MM.1S (cell line): ENCODE measurements around the gene TAF6.

Source experiments
- DNase-seq: peaks from one replicate; pipeline ENCODE4 v3.0.0-alpha.2; 2015
- H2AFZ ChIP-seq: fragments of 300-600 bp; sonication (generic); 2 replicates; pipeline ENCODE4 v1.6.0; 2016; ENCODE audit warnings: antibody characterized with exemption, low read length
- H3F3A ChIP-seq: fragments of 300-600 bp; sonication (generic); 2 replicates; pipeline ENCODE4 v1.6.1; 2016; ENCODE audit warnings: mild to moderate bottlenecking, antibody characterized with exemption, low read length, moderate library complexity, mixed read lengths; ENCODE audit not compliant: insufficient read depth
- H3K27ac ChIP-seq: fragments of 300-600 bp; sonication (generic); 2 replicates; pipeline ENCODE4 v1.5.1; 2016; ENCODE audit warnings: mild to moderate bottlenecking, low read length
- H3K27me3 ChIP-seq: fragments of 300-600 bp; sonication (generic); replicated peaks from 2 replicates; pipeline ENCODE4 v1.6.0; 2016; ENCODE audit warnings: low read length; ENCODE audit not compliant: insufficient read depth
- H3K36me3 ChIP-seq: fragments of 300-600 bp; sonication (generic); replicated peaks from 2 replicates; pipeline ENCODE4 v1.6.1; 2016; ENCODE audit warnings: mild to moderate bottlenecking, low read length, mixed read lengths; ENCODE audit not compliant: insufficient read depth
- H3K4me1 ChIP-seq: fragments of 300-600 bp; sonication (generic); 2 replicates; pipeline ENCODE4 v1.6.1; 2016; ENCODE audit warnings: low read length, mixed read lengths
- H3K4me2 ChIP-seq: fragments of 300-600 bp; sonication (generic); 2 replicates; pipeline ENCODE4 v1.6.0; 2016; ENCODE audit warnings: low read depth, low read length
- H3K4me3 ChIP-seq: fragments of 300-600 bp; sonication (generic); 2 replicates; pipeline ENCODE4 v1.5.1; 2016; ENCODE audit warnings: low read length, mixed read lengths
- H3K79me2 ChIP-seq: fragments of 300-600 bp; sonication (generic); 2 replicates; pipeline ENCODE4 v1.6.1; 2016; ENCODE audit warnings: mixed run types, low read length, mixed read lengths
- H3K9ac ChIP-seq: fragments of 300-600 bp; sonication (generic); 2 replicates; pipeline ENCODE4 v1.6.1; 2016; ENCODE audit warnings: low read length, mixed read lengths
- H3K9me2 ChIP-seq: fragments of 300-600 bp; sonication (generic); replicated peaks from 2 replicates; pipeline ENCODE4 v1.6.1; 2016; ENCODE audit warnings: mild to moderate bottlenecking, low read length, mixed read lengths; ENCODE audit not compliant: insufficient read depth
- H3K9me3 ChIP-seq: fragments of 300-600 bp; sonication (generic); replicated peaks from 2 replicates; pipeline ENCODE4 v1.6.1; 2016; ENCODE audit warnings: mild to moderate bottlenecking, low read length, mixed read lengths; ENCODE audit not compliant: insufficient read depth
- H4K20me1 ChIP-seq: fragments of 300-600 bp; sonication (generic); 2 replicates; pipeline ENCODE4 v1.6.1; 2016; ENCODE audit warnings: mild to moderate bottlenecking, low read length, moderate library complexity, mixed read lengths; ENCODE audit not compliant: insufficient read depth
- CTCF ChIP-seq: fragments of 300-600 bp; sonication (generic); IDR thresholded peaks from 2 replicates; pipeline ENCODE4 v1.5.1; 2016; ENCODE audit warnings: antibody characterized with exemption, low read length, mixed read lengths
- EZH2 ChIP-seq: fragments of 300-600 bp; sonication (generic); optimal IDR thresholded peaks from 2 replicates; pipeline ENCODE3; 2017; ENCODE audit warnings: low read depth, mild to moderate bottlenecking, antibody characterized with exemption, low read length, mixed read lengths
- EZH2phosphoT487 ChIP-seq: fragments of 300-600 bp; sonication (generic); IDR thresholded peaks from 2 replicates; pipeline ENCODE4 v1.6.1; 2018; ENCODE audit warnings: antibody characterized with exemption, low read length

TAF6 gene

DNA sequence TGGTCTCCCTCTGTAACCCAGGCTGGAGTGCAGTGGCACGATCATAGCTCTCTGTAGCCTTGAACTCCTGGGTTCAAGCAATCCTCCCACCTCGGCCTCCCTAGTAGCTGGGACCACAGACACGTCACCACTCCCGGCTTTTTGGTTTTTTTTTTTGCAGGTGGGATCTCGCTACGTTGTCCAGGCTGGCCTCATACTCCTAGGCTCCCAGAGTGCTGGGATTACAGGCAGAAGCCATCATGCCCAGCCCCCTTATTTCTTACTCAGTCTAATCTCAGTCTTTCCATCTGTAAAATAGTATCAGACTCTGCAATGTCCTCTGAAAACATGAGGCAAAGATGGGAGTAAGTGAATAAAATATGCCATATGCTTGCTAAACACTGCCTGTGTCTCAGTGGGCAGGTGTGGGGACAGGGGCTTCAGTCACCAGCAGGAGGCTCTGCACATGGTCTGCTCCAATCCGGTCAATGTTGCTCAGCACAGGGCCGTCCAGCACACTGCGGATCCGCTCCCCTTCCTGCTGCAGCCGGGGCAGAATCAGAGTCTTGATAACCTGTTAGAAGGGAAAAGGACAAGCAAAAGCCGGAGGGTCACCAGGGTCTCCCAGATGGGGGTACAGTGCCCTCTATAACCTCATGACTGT, 9.5 kb downstream of the TAF6 start:
- H3F3A ChIP-seq = no peaks in the 10 kb centered on the region
- no peaks in the 10 kb centered on the region for H3K27me3 ChIP-seq
- no peak overlapping the region for H3K4me3 ChIP-seq
- no peaks in the 10 kb centered on the region for H3K4me1 ChIP-seq
- H3K9me3 ChIP-seq = no peaks in the 10 kb centered on the region
- H3K27ac ChIP-seq = no peak overlapping the region
- no peaks in the 10 kb centered on the region for H3K36me3 ChIP-seq
- no peak overlapping the region for H2AFZ ChIP-seq
- H3K4me2 ChIP-seq = no peak overlapping the region
- no peaks in the 10 kb centered on the region for H3K79me2 ChIP-seq
- TF ChIP-seq EZH2 = no peak
- no peak for TF ChIP-seq EZH2phosphoT487
- no peak for TF ChIP-seq CTCF
- DNase-seq = no peak
- H3K9ac ChIP-seq = no peak overlapping the region
- H4K20me1 ChIP-seq = no peaks in the 10 kb centered on the region
- no peaks in the 10 kb centered on the region for H3K9me2 ChIP-seq

- Histone ChIP-seq H3K4me1 (no peaks in the 10 kb centered on the region), H3F3A (no peaks in the 10 kb centered on the region), H3K4me2 (no peak overlapping the region), H3K79me2 (no peaks in the 10 kb centered on the region), H4K20me1 (no peaks in the 10 kb centered on the region), H2AFZ (no peak overlapping the region), H3K4me3 (no peak overlapping the region), H3K9ac (no peak overlapping the region), H3K9me2 (no peaks in the 10 kb centered on the region), H3K27ac (no peak overlapping the region), H3K36me3 (no peaks in the 10 kb centered on the region), H3K27me3 (no peaks in the 10 kb centered on the region), H3K9me3 (no peaks in the 10 kb centered on the region)
- TF ChIP-seq EZH2phosphoT487 (no peak), EZH2 (no peak), CTCF (no peak)
- no peak for DNase-seq
Observed at GRCh38 chr7:100107890-100108289, 11.3 kb downstream of the TAF6 start.

DNA sequence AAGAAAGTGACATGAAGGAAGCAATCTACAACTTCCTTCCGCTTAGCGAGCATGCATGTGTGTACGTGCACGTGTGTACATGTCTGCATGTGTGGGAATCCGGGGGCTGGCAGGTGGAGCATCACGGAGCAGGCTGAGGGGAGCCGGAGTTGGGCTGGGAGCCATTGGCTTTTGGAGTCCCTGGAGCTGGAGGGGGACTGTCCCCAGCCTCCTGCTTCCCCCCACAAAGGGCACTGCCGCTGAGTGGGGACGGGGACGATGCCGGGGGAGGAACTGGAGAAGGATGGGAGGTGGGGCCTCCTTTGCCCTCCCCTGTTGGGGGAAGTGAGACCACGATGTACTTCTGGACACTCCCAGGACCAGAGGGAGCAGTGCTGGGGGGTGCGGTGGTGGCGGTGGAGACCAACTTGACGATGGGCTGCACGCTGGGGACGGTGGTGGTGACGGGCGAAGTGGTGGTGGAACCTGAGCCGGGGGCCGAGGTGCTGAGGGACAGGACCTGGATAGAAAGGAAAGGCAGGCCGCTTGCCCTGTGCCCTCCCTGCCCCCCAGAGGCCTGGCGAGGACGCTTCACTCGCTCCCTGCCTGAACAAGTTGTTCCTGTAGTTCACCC, 11.9 kb downstream of the TAF6 start:
- Histone ChIP-seq H2AFZ (no peak overlapping the region), H3K4me2 (no peak overlapping the region), H4K20me1 (no peaks in the 10 kb centered on the region), H3K79me2 (peaks cover 4% of the 10 kb centered on the region), H3K27me3 (no peaks in the 10 kb centered on the region), H3K27ac (no peak overlapping the region), H3K9me3 (no peaks in the 10 kb centered on the region), H3F3A (no peaks in the 10 kb centered on the region), H3K36me3 (no peaks in the 10 kb centered on the region), H3K9me2 (no peaks in the 10 kb centered on the region), H3K4me1 (peaks cover 5% of the 10 kb centered on the region; the same call in 1 of the 2 replicates), H3K9ac (no peak overlapping the region), H3K4me3 (no peak overlapping the region)
- no peak for DNase-seq
- TF ChIP-seq CTCF (no peak), EZH2phosphoT487 (no peak), EZH2 (no peak)
